Measurements from ENCODE around the gene MYH7.
A peak's percentile ranks its signal among the peaks of the same experiment; 100 is the strongest.
"Not testable (repeated sequence)": the region's sequence is repeated elsewhere in the genome, so short reads cannot be mapped to it uniquely, and the experiment has no call there.

Gene MYH7

DNA sequence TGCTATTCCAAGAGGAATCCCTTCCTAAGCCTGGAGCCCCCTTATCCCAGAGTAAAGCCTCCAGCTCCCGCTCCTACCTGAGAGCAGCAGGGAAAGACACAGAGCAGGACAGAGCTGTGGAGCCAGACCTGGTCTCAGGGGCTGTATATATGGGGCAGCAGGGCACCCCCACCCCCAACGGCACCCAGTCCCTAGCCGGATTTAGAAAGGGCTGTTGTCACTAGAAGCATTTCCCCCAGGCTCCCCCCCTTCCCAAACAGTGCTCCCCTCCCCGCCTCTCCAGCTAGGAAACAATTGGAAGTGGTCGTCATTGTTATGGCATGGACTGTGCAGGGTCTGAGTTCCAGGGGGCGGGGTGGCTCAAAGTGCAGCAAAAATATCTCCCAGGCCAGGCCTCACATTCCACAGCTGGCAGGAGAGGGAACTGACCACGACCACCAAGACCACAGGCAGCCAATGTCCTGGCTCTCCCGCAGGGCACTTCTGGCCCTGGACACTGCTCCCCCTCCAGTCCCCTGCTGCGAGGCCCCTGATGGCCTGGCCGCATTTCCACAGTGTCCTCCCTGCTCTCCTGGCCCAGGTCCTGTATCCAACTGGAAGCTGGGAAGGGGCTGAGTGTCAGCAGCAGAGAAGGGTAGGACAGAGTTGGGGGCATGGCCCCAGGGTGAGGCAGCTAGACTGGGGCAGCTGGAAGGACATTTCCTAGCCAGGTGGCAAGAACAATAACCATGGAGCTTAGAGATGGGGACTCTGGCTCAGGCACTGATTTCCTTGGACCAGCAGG is at the start of gene MYH7:
Gene MYH7, minus strand, starts transcription at position 118 of the 784 bp plus-strand sequence. CDS start 1,928 bp downstream, outside the sequence.
- DNase-seq: no peak

DNA sequence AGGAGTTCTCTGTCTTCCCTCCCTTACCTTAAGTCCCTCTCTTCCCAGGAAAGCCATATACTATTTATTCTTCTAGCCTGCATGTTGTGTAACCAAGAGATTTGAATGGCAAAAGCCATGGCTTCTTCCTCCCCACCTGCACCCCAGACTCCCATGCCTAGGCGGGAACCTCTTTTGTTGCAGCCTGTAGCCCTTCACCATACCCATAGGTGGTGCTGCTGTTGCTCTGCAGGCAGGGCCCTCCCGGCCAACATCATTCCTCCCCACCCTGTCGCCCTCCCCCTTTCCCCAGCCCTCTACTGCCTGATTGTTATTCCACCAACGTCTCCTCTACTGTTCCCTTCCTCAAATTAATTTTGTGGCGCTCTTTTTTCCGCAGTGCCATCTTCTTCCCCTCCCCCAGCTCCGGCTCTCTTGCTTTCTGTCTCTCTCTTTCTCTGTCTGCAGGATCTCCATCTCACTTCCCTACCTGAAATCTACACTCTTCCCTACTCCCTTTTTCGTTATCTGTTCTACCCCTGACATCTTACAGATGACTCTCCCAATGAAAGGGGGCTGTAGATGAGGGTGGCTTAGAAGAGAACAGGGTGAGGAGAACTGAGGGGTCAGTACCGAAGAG is 47.9 kb upstream of the MYH7 start:
- DNase-seq: peak; percentile 76

DNA sequence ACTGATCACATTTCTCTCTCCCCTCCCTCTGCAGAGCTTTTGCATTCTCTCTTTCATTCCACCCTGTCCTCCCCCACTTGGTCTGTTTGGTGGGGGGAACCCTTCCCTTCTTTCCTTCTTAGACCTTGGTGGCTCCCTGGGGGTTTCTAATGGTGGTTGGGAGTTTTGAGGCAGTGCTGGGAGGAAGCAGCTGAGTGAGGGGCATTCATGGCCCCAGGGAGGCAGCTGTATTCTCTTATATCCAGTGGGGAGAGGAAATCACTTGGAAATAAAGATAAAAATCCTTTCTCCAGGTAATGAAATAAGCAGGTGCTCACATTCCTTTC is 47.3 kb upstream of the MYH7 start:
- no peak for DNase-seq

DNA sequence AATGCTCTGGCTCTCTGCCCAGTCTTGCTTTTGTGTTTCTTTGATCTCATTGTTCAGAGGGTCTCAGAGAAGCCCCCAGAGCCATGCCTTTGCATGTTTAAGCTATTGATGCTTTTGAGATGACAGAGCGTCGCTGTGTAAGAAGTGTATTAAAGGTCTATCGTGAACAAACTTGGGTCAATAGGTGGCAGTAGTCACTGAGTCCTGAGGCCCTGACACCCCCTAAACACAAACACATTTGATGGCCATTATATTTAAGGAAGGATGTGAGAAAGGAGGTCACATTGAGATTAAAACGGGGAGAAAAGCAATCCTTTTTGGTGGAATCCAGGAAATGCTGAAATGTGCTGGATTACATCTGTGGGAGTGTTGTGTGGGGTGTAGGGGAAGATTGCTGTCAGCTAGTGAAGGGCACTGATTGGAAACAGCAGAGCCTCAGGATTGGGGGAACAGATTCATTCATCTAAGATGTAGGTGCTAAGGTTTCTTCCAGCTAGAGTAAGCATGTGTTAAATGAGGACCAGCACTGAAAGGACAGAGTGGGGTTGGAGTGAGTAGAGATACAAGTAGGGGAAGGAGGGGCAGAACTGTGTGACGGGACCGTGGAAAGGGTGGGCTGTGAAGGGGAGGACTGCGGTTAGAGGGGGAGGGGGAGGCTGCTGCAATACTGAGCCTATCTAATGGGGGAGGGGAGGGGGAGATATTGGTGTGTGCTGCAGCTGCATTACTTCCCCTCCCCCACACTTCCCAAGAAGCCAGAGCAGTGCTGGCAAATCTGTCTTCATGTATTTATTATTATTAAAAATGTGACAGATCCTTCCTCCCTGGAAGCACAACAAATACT is 46.7 kb upstream of the MYH7 start:
- no peak for DNase-seq

GRCh38 chr14:23481362-23481970 is 46.0 kb upstream of the MYH7 start:
- no peak for DNase-seq

DNA sequence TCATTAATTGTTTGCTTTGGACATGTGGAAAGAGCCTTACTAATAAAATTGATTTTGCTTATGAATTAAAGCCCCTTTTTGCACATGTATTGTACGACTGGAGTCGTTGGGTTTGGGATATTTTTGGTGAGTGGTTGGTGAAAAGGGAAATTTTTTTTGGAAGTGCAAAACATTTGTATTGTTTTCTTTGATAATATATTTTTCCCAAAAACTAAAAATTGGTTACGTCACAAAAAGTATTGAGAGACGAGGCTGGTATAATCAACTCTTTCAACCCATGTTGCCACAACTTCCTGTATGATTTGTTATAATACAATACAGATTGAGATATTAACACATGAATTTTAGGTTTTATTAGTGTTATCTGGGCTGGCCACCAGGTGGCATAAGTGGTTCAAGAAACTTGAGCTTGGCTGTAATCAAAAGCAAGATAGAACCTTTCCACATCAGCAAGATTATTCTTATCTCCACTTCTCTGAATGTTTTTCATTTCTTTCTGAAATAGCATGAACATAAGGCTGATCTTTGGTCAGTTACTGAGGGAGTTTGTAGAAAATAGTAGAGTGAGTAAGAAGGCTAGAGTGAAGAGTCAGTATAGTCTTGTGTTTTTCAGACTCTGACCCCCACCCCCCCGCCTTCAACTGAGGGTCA is 42.8 kb upstream of the MYH7 start:
- peak; percentile 42 for DNase-seq

- no peak for DNase-seq
These were observed 35.5 kb upstream of the MYH7 start for GRCh38 chr14:23470947-23471346.

DNA sequence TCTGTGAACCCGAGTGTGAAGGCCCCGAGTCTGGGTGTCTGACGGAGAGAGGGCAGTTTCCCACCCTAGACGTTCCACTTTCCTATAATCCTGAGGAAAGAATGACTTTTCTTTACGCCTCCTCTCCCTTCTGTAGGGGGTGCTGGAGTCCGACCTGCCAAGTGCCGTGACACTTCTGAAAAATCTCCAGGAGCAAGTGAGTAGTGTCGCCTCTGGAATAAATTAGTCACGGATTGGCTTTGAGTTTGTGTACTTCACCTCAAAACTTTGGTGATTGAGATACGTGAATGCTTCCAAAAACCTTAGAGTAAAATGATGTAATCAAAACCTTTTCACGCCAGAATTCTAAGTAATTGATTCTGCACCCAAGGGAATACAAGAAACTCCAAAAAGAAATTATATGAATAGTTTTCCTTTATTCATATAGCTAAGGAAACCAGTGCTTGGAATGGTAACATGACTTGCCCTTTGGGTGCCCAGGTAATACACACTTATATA is 34.5 kb upstream of the MYH7 start:
- no peak for DNase-seq

DNA sequence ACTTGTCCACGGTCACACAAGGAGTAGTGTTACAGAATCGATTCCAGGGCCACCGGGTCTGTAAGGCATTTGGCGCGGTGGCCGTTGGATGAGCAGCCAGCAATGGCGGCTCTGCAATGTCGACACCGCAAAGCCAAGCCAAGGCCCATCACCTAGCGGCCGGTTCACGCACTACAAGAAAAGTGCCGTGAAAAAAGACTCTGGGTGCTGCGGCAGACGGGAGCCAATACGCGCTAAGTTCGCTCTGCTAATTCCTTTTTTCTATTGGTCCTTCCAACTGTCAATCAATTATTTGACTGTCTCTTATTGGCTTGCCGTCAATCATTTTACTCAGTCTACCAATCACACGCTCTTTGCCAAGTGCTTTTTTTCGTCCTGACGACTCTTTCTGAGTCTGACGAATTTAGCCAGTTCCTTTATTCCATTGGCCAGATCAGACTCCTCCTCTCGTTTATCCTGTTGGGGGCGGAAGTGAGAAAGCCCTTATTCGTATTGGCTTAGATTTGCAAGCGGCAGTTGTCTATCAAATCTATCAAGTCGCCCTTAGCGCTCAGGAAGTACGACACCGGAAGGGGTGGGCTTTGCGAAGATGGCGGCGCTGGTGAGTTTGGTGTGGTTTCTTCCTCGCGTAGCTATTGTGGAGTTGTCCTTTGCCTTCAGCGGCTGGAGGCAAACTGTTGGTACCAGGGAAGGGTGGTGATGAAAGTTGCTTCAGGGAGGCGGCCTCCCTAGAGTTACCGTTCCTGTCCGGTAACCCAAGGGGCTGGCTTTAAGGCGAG is 33.9 kb upstream of the MYH7 start, which contains the start of gene NGDN:
Gene NGDN, plus strand, starts transcription at position 577 of the 779 bp plus-strand sequence. Its CDS starts 13 bp downstream, at position 590.
- peak; percentile 98 for DNase-seq

- DNase-seq: no peak
These were observed 33.3 kb upstream of the MYH7 start for GRCh38 chr14:23468704-23469126.

- DNase-seq: no peak
These were observed 29.8 kb upstream of the MYH7 start for GRCh38 chr14:23465261-23465660.

GRCh38 chr14:23464700-23465099 is 29.2 kb upstream of the MYH7 start:
- no peak for DNase-seq

DNA sequence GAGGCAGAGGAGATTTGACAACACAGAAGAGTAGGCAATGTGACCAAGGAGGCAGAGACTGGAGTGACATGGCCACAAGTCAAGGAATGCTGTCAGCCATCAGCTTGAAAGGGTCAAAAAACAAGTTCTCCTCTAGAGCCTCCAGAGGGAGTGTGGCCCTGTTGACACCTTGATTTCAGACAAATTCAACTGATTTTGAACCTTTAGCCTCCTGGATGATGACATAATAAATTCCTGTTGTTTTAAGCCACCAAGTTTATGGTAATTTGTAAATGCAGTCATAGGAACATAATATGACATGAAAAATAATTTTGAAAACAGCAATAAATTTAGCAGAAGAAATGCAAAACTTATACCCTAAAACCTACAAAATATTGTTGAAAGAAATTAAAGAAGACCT is 25.5 kb upstream of the MYH7 start:
- DNase-seq: no peak

- no peak for DNase-seq
These were observed 22.4 kb upstream of the MYH7 start for GRCh38 chr14:23457587-23458445.

GRCh38 chr14:23456883-23457586 is 21.6 kb upstream of the MYH7 start:
- not testable (repeated sequence) for DNase-seq

- DNase-seq: no peak
These were observed 19.0 kb upstream of the MYH7 start for GRCh38 chr14:23454445-23454856.

DNA sequence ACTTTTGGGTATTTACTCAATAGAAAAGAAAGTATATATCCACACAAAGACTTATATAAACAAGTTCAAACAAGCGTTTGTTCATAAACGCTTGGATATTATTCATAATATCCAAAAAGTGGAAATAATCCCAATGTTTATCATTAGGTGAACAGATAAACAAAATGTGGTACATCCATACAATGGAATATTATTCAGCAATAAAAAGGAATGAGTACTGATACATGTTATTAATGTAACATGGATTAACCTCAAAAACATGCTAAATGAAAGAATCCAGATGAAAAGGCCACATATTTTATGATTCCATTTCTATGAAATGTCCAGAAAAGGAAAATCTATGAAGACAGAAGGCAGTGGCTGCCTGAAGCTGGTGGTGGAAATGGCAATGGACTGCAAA is 16.8 kb upstream of the MYH7 start:
- DNase-seq: no peak

GRCh38 chr14:23450379-23450778 is 14.9 kb upstream of the MYH7 start:
- no peak for DNase-seq

GRCh38 chr14:23449314-23449713 is 13.9 kb upstream of the MYH7 start:
- no peak for DNase-seq

Data from COR-L47 (cell line).